Measurements from ENCODE around the gene GOLGA6L7. TPM values are rescaled to one million over a fixed set of nuclear protein-coding genes. Genes with fewer than 3 reads are reported as not detected.
"Not testable (repeated sequence)": the region's sequence is repeated elsewhere in the genome, so short reads cannot be mapped to it uniquely, and the experiment has no call there.

Gene GOLGA6L7
- total and polyA plus RNA-seq, 9 donors, result 0.06 to 0.28 (median 0.15) TPM; not detected in 2

- Histone ChIP-seq H3K36me3 (ENCODE audit: control insufficient read depth, insufficient read depth, low read length) (no peaks in the 10 kb centered on the region), H3K27me3 (ENCODE audit: control insufficient read depth, insufficient read depth, low read length) (no peaks in the 10 kb centered on the region), H3K9me3 (replicated peaks; ENCODE audit: control insufficient read depth, low read depth, low read length) (no peaks in the 10 kb centered on the region), H3K27ac (ENCODE audit: low read length) (no peak overlapping the region), H3K4me3 (ENCODE audit: low read length) (no peak overlapping the region), H3K4me1 (ENCODE audit: control insufficient read depth, insufficient read depth, low read length) (no peaks in the 10 kb centered on the region)
- WGBS (ENCODE audit: insufficient coverage), result 75% methylated on average over 5 of the region's 5 CpGs
- no peak for DNase-seq
These were observed 24.6 kb upstream of the GOLGA6L7 start for GRCh38 chr15:28873006-28873405.

GRCh38 chr15:28871168-28871567 is 22.7 kb upstream of the GOLGA6L7 start:
- no peak overlapping the region for H3K27ac ChIP-seq (ENCODE audit: low read length)
- H3K4me1 ChIP-seq (ENCODE audit: control insufficient read depth, insufficient read depth, low read length), result no peaks in the 10 kb centered on the region
- H3K4me3 ChIP-seq (ENCODE audit: low read length), result no peak overlapping the region
- no peaks in the 10 kb centered on the region for H3K27me3 ChIP-seq (ENCODE audit: control insufficient read depth, insufficient read depth, low read length)
- DNase-seq, result no peak
- H3K9me3 ChIP-seq (replicated peaks; ENCODE audit: control insufficient read depth, low read depth, low read length), result no peaks in the 10 kb centered on the region
- no CpG with 5 or more reads among the region's 3 CpGs for WGBS (ENCODE audit: insufficient coverage)
- H3K36me3 ChIP-seq (ENCODE audit: control insufficient read depth, insufficient read depth, low read length), result no peaks in the 10 kb centered on the region

GRCh38 chr15:28868744-28869345 is 20.4 kb upstream of the GOLGA6L7 start:
- DNase-seq, result no peak
- no peaks in the 10 kb centered on the region for H3K36me3 ChIP-seq (ENCODE audit: control insufficient read depth, insufficient read depth, low read length)
- 90% methylated on average over 2 of the region's 9 CpGs for WGBS (ENCODE audit: insufficient coverage)
- no peak overlapping the region for H3K4me3 ChIP-seq (ENCODE audit: low read length)
- no peaks in the 10 kb centered on the region for H3K9me3 ChIP-seq (replicated peaks; ENCODE audit: control insufficient read depth, low read depth, low read length)
- no peak overlapping the region for H3K27ac ChIP-seq (ENCODE audit: low read length)
- no peaks in the 10 kb centered on the region for H3K27me3 ChIP-seq (ENCODE audit: control insufficient read depth, insufficient read depth, low read length)
- no peaks in the 10 kb centered on the region for H3K4me1 ChIP-seq (ENCODE audit: control insufficient read depth, insufficient read depth, low read length)

- H3K27me3 ChIP-seq (ENCODE audit: control insufficient read depth, insufficient read depth, low read length); H3K9me3 ChIP-seq (replicated peaks; ENCODE audit: control insufficient read depth, low read depth, low read length); H3K36me3 ChIP-seq (ENCODE audit: control insufficient read depth, insufficient read depth, low read length); H3K4me3 ChIP-seq (ENCODE audit: low read length); H3K27ac ChIP-seq (ENCODE audit: low read length); DNase-seq; H3K4me1 ChIP-seq (ENCODE audit: control insufficient read depth, insufficient read depth, low read length): not testable (repeated sequence)
- 88% methylated on average over 7 of the region's 11 CpGs for WGBS (ENCODE audit: insufficient coverage)
These were observed 13.3 kb upstream of the GOLGA6L7 start for GRCh38 chr15:28861589-28862293.

GRCh38 chr15:28861031-28861534 is 12.6 kb upstream of the GOLGA6L7 start:
- no peaks in the 10 kb centered on the region for H3K27me3 ChIP-seq (ENCODE audit: control insufficient read depth, insufficient read depth, low read length)
- H3K9me3 ChIP-seq (replicated peaks; ENCODE audit: control insufficient read depth, low read depth, low read length), result no peaks in the 10 kb centered on the region
- H3K27ac ChIP-seq (ENCODE audit: low read length), result no peak overlapping the region
- no peak overlapping the region for H3K4me3 ChIP-seq (ENCODE audit: low read length)
- no peaks in the 10 kb centered on the region for H3K36me3 ChIP-seq (ENCODE audit: control insufficient read depth, insufficient read depth, low read length)
- WGBS (ENCODE audit: insufficient coverage), result 82% methylated on average over 12 of the region's 16 CpGs
- peak; percentile 59 for DNase-seq
- H3K4me1 ChIP-seq (ENCODE audit: control insufficient read depth, insufficient read depth, low read length), result no peaks in the 10 kb centered on the region

GRCh38 chr15:28854578-28854977 is 6.1 kb upstream of the GOLGA6L7 start:
- not testable (repeated sequence) for H3K4me1 ChIP-seq (ENCODE audit: control insufficient read depth, insufficient read depth, low read length); H3K36me3 ChIP-seq (ENCODE audit: control insufficient read depth, insufficient read depth, low read length); DNase-seq; H3K4me3 ChIP-seq (ENCODE audit: low read length); H3K27ac ChIP-seq (ENCODE audit: low read length); H3K27me3 ChIP-seq (ENCODE audit: control insufficient read depth, insufficient read depth, low read length); H3K9me3 ChIP-seq (replicated peaks; ENCODE audit: control insufficient read depth, low read depth, low read length)
- WGBS (ENCODE audit: insufficient coverage), result no CpG with 5 or more reads among the region's 2 CpGs

- H3K9me3 ChIP-seq (replicated peaks; ENCODE audit: control insufficient read depth, low read depth, low read length); H3K27ac ChIP-seq (ENCODE audit: low read length); H3K4me1 ChIP-seq (ENCODE audit: control insufficient read depth, insufficient read depth, low read length); DNase-seq; H3K36me3 ChIP-seq (ENCODE audit: control insufficient read depth, insufficient read depth, low read length); H3K27me3 ChIP-seq (ENCODE audit: control insufficient read depth, insufficient read depth, low read length); H3K4me3 ChIP-seq (ENCODE audit: low read length): not testable (repeated sequence)
- WGBS (ENCODE audit: insufficient coverage), result no CpG with 5 or more reads among the region's 5 CpGs
These were observed 5.2 kb upstream of the GOLGA6L7 start for GRCh38 chr15:28853654-28854053.

GRCh38 chr15:28849766-28850165 is 1.3 kb upstream of the GOLGA6L7 start:
- H3K4me3 ChIP-seq (ENCODE audit: low read length); H3K27me3 ChIP-seq (ENCODE audit: control insufficient read depth, insufficient read depth, low read length); H3K9me3 ChIP-seq (replicated peaks; ENCODE audit: control insufficient read depth, low read depth, low read length); DNase-seq; H3K27ac ChIP-seq (ENCODE audit: low read length); H3K36me3 ChIP-seq (ENCODE audit: control insufficient read depth, insufficient read depth, low read length); H3K4me1 ChIP-seq (ENCODE audit: control insufficient read depth, insufficient read depth, low read length): not testable (repeated sequence)
- 96% methylated on average over 14 of the region's 31 CpGs for WGBS (ENCODE audit: insufficient coverage)

GRCh38 chr15:28849271-28849670 is 827 bp upstream of the GOLGA6L7 start:
- not testable (repeated sequence) for H3K9me3 ChIP-seq (replicated peaks; ENCODE audit: control insufficient read depth, low read depth, low read length); H3K36me3 ChIP-seq (ENCODE audit: control insufficient read depth, insufficient read depth, low read length); H3K4me3 ChIP-seq (ENCODE audit: low read length); H3K4me1 ChIP-seq (ENCODE audit: control insufficient read depth, insufficient read depth, low read length); DNase-seq; H3K27ac ChIP-seq (ENCODE audit: low read length); H3K27me3 ChIP-seq (ENCODE audit: control insufficient read depth, insufficient read depth, low read length)
- no CpG with 5 or more reads among the region's 17 CpGs for WGBS (ENCODE audit: insufficient coverage)

- WGBS (ENCODE audit: insufficient coverage), result 87% methylated on average over 5 of the region's 9 CpGs
- H3K27me3 ChIP-seq (ENCODE audit: control insufficient read depth, insufficient read depth, low read length); H3K36me3 ChIP-seq (ENCODE audit: control insufficient read depth, insufficient read depth, low read length); H3K27ac ChIP-seq (ENCODE audit: low read length); H3K4me3 ChIP-seq (ENCODE audit: low read length); DNase-seq; H3K9me3 ChIP-seq (replicated peaks; ENCODE audit: control insufficient read depth, low read depth, low read length); H3K4me1 ChIP-seq (ENCODE audit: control insufficient read depth, insufficient read depth, low read length): not testable (repeated sequence)
These were observed 485 bp downstream of the GOLGA6L7 start for GRCh38 chr15:28847959-28848358.

Data from muscle of leg (tissue), 11 donors.